ENCODE measurements around the gene TRPM3. TPM values are rescaled to one million over a fixed set of nuclear protein-coding genes. Genes with fewer than 3 reads are reported as not detected.

Gene TRPM3
- total and polyA plus RNA-seq, 2 of the 8 experiments (the other 6 are each of a cell fraction or from before 2014, with no cell fraction given), result 2.4 to 10.9 TPM

- Histone ChIP-seq H2BK5ac (ENCODE audit: low read depth, low read length) (no peak overlapping the region), H3K9ac (replicated peaks in 1 of 4; ENCODE audit: extremely low read depth in 1 of 4, low read depth in 3 of 4, low read length in 3 of 4) (no peak overlapping the region), H4K8ac (ENCODE audit: extremely low read depth, insufficient read depth, low read length) (no peak overlapping the region), H3K4me3 (ENCODE audit: extremely low read depth in 1 of 4, insufficient read depth in 2 of 4, low read depth in 3 of 4, low read length in 4 of 4) (no peak overlapping the region), H3K23me2 (ENCODE audit: low read depth, low read length) (no peaks in the 10 kb centered on the region), H3K56ac (replicated peaks; ENCODE audit: insufficient read length, low read depth, low read length) (no peak overlapping the region), H2BK12ac (ENCODE audit: low read depth, low read length) (no peak overlapping the region), H4K5ac (ENCODE audit: insufficient read length, low read depth, low read length) (no peak overlapping the region), H3K4ac (replicated peaks; ENCODE audit: insufficient read length, low read depth, low read length) (no peak overlapping the region), H3K27me3 (replicated peaks in 1 of 4; ENCODE audit: control insufficient read depth in 3 of 4, extremely low read depth in 1 of 4, insufficient read depth in 3 of 4, low read length in 3 of 4) (no peaks in the 10 kb centered on the region), H3K18ac (ENCODE audit: extremely low read depth, low read length) (no peak overlapping the region), H4K91ac (replicated peaks; ENCODE audit: insufficient read length, low read length) (no peak overlapping the region), H4K20me1 (replicated peaks in 1 of 2; ENCODE audit: control insufficient read depth in 1 of 2, insufficient read depth in 2 of 2, low read length in 2 of 2) (no peaks in the 10 kb centered on the region), H3K9me3 (ENCODE audit: insufficient read depth in 2 of 2, low read depth in 1 of 2, low read length in 1 of 2) (peaks cover 0 to 3% of the 10 kb centered on the region in 2 experiments; a peak in 1 of 4 replicates), H2AK5ac (ENCODE audit: low read depth, low read length) (no peak overlapping the region), H2AFZ (ENCODE audit: low read length) (no peak overlapping the region), H2BK20ac (ENCODE audit: low read length) (no peak overlapping the region), H3K27ac (ENCODE audit: low read depth, low read length) (no peak overlapping the region), H3K4me2 (ENCODE audit: insufficient read depth in 1 of 2, low read depth in 2 of 2, low read length in 2 of 2) (no peak overlapping the region), H3K23ac (ENCODE audit: insufficient read length) (no peak overlapping the region), H3K14ac (ENCODE audit: insufficient read length) (no peak overlapping the region), H3K79me2 (ENCODE audit: control insufficient read depth in 1 of 2, insufficient read depth in 2 of 2, low read length in 2 of 2) (no peaks in the 10 kb centered on the region), H3K36me3 (ENCODE audit: control insufficient read depth in 2 of 4, insufficient read depth in 4 of 4, low read length in 3 of 4) (no peaks in the 10 kb centered on the region), H3K79me1 (ENCODE audit: low read depth, low read length) (no peaks in the 10 kb centered on the region), H2BK120ac (replicated peaks; ENCODE audit: low read depth, low read length) (no peak overlapping the region), H2BK15ac (ENCODE audit: low read length) (no peak overlapping the region), H3K4me1 (replicated peaks in 1 of 4; ENCODE audit: control insufficient read depth in 3 of 4, insufficient read depth in 4 of 4, low read length in 3 of 4) (no peaks in the 10 kb centered on the region)
- ChIA-PET POLR2A (ENCODE audit: partially characterized antibody) (no interaction called here), CTCF (ENCODE audit: partially characterized antibody) (interaction anchor here (1.2 kb wide), 1 partner anchor 47 kb away, joined by 3 read pairs; no protein-coding TSS in a partner anchor)
- FAIRE-seq, result no peak
- TF ChIP-seq SIX5 (IDR thresholded peaks at IDR 0.05; ENCODE audit: low read depth, low read length) (no peak), MAFK (IDR thresholded peaks at IDR 0.05; ENCODE audit: low read depth, low read length) (no peak), ASH2L (IDR thresholded peaks at IDR 0.05; ENCODE audit: low read length) (no peak), GTF2F1 (IDR thresholded peaks at IDR 0.05; ENCODE audit: borderline replicate concordance, low read depth, low read length) (no peak), TCF12 (IDR thresholded peaks at IDR 0.05; ENCODE audit: low read depth, low read length) (no peak), SP1 (IDR thresholded peaks at IDR 0.05; ENCODE audit: low read depth, low read length) (no peak), RFX5 (IDR thresholded peaks at IDR 0.05; ENCODE audit: borderline replicate concordance, low read depth, low read length) (no peak), TAF1 (IDR thresholded peaks at IDR 0.05; ENCODE audit: low read depth, low read length) (no peak), CHD2 (IDR thresholded peaks at IDR 0.05; ENCODE audit: low read length) (no peak), MAX (IDR thresholded peaks at IDR 0.05) (no peak), SUZ12 (IDR thresholded peaks at IDR 0.05; ENCODE audit: low read length) (no peak)
- WGBS, 2 experiments (ENCODE audit: extremely low coverage in 1 of 2, insufficient coverage in 1 of 2, insufficient read length in 1 of 2, insufficient replicate concordance in 2 of 2, low coverage in 1 of 2, low lambda C conversion rate in 2 of 2, missing lambda C conversion rate in 1 of 2), result 81% methylated on average over 2 of the region's 2 CpGs; no CpG with 5 or more reads in 1 of the 2 experiments
- no peak for DNase-seq (ENCODE audit: low read depth in 1 of 2, low spot score in 2 of 2)
These were observed 594.5 kb downstream of the TRPM3 start for GRCh38 chr9:70526902-70527301.

Measured in H1 (cell line).